K562 (cell line): ENCODE measurements around the gene MLLT6. TPM values are rescaled to one million over a fixed set of nuclear protein-coding genes. Genes with fewer than 3 reads are reported as not detected.
A peak's percentile ranks its signal among the peaks of the same experiment; 100 is the strongest.

Experiments
- ZFP30 ChIP-seq: fragments of 250-450 bp; sonication (Bioruptor Pico); IDR thresholded peaks from 2 replicates; pipeline ENCODE4 v1.8.0; 2022; ENCODE audit warnings: moderate library complexity, mild to moderate bottlenecking, inconsistent platforms, borderline replicate concordance
- polyA plus RNA-seq, 8 experiments: library from polyadenylated mRNA; depleted of rRNA in 4 of 8; stranded (reverse) in 5 of 8; unstranded in 3 of 8; fragments of >200 nt; fragmentation: Nextera tagmentation in 2 of 8; fragmentation: Illumina TruSeq in 1 of 8; extraction: Ambion mirVana in 2 of 8; extraction: Trizol in 1 of 8; gene quantifications; 2 replicates each; pipeline versions ENCODE4 v1.2.1 to v1.2.3, GENCODE V29; 2011 to 2014; ENCODE audit warnings: inconsistent platforms in 1 of 8, missing spikeins in 1 of 8
- total RNA-seq, 7 experiments: library from RNA; depleted of rRNA in 6 of 7; stranded (reverse); fragments of >200 nt in 6 of 7; fragmentation: Illumina TruSeq in 2 of 7; extraction: Trizol in 2 of 7; gene quantifications; 2 replicates each; pipeline versions ENCODE4 v1.2.1 to v1.2.3, GENCODE V29; 2011 to 2021; ENCODE audit warnings: low replicate concordance in 1 of 7
- TF ChIP-seq, protein P1 (sequence below): fragments of 150-350 bp; IDR thresholded peaks from 2 replicates; pipeline ENCODE4 v1.6.1; 2014; ENCODE audit warnings: low read depth, mild to moderate bottlenecking, low read length, borderline replicate concordance
- TF ChIP-seq, protein P2 (sequence below): sonication (generic); IDR thresholded peaks from 2 replicates; pipeline ENCODE4 v1.6.1; 2016
- TF ChIP-seq, protein P3 (sequence below): fragments of 450-650 bp; IDR thresholded peaks from 2 replicates; pipeline ENCODE4 v1.6.1; 2018; ENCODE audit not compliant: partially characterized antibody

MLLT6 gene
- total and polyA plus RNA-seq, 9 of the 15 experiments (the other 6 are each of a cell fraction or from before 2014, with no cell fraction given), result 3.1 to 71.7 (median 30.0) TPM

DNA sequence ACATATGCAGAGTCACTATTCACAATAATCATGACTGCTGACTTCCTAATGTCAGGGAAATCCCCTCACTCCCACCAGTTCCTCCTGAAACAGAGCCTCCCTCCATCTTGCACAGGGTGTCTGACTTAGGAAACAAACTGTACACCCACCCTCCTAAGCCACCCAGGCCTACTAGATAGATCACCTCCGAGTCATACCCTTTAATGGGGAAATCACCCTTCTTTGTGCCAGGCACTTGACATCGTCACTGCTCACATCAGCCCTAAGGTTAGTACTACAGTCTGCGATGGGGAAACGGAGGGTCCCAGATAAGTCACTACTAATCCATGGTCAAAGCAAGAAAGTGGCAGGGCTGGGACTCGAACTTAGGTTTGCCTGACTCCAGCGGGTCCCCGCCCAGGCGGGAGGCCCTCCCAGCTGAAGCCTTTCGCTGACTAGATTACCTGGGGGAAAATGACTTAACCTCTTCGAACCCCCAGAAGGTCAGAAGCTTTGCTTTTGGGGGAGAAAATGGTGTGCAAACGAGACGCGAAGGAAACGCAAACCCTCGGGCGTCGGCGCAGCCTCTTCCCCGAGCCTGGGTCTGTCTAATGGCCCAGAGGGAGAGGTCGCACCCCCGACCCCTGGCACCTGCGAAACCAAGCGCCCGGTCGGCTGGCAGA is 3.4 kb upstream of the MLLT6 start (continued):
- TF ChIP-seq, protein P1, sequence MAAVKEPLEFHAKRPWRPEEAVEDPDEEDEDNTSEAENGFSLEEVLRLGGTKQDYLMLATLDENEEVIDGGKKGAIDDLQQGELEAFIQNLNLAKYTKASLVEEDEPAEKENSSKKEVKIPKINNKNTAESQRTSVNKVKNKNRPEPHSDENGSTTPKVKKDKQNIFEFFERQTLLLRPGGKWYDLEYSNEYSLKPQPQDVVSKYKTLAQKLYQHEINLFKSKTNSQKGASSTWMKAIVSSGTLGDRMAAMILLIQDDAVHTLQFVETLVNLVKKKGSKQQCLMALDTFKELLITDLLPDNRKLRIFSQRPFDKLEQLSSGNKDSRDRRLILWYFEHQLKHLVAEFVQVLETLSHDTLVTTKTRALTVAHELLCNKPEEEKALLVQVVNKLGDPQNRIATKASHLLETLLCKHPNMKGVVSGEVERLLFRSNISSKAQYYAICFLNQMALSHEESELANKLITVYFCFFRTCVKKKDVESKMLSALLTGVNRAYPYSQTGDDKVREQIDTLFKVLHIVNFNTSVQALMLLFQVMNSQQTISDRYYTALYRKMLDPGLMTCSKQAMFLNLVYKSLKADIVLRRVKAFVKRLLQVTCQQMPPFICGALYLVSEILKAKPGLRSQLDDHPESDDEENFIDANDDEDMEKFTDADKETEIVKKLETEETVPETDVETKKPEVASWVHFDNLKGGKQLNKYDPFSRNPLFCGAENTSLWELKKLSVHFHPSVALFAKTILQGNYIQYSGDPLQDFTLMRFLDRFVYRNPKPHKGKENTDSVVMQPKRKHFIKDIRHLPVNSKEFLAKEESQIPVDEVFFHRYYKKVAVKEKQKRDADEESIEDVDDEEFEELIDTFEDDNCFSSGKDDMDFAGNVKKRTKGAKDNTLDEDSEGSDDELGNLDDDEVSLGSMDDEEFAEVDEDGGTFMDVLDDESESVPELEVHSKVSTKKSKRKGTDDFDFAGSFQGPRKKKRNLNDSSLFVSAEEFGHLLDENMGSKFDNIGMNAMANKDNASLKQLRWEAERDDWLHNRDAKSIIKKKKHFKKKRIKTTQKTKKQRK, result no peak
- TF ChIP-seq, protein P2, sequence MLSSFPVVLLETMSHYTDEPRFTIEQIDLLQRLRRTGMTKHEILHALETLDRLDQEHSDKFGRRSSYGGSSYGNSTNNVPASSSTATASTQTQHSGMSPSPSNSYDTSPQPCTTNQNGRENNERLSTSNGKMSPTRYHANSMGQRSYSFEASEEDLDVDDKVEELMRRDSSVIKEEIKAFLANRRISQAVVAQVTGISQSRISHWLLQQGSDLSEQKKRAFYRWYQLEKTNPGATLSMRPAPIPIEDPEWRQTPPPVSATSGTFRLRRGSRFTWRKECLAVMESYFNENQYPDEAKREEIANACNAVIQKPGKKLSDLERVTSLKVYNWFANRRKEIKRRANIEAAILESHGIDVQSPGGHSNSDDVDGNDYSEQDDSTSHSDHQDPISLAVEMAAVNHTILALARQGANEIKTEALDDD, result peak; percentile 85
- no peak for TF ChIP-seq ZFP30
- TF ChIP-seq, protein P3, sequence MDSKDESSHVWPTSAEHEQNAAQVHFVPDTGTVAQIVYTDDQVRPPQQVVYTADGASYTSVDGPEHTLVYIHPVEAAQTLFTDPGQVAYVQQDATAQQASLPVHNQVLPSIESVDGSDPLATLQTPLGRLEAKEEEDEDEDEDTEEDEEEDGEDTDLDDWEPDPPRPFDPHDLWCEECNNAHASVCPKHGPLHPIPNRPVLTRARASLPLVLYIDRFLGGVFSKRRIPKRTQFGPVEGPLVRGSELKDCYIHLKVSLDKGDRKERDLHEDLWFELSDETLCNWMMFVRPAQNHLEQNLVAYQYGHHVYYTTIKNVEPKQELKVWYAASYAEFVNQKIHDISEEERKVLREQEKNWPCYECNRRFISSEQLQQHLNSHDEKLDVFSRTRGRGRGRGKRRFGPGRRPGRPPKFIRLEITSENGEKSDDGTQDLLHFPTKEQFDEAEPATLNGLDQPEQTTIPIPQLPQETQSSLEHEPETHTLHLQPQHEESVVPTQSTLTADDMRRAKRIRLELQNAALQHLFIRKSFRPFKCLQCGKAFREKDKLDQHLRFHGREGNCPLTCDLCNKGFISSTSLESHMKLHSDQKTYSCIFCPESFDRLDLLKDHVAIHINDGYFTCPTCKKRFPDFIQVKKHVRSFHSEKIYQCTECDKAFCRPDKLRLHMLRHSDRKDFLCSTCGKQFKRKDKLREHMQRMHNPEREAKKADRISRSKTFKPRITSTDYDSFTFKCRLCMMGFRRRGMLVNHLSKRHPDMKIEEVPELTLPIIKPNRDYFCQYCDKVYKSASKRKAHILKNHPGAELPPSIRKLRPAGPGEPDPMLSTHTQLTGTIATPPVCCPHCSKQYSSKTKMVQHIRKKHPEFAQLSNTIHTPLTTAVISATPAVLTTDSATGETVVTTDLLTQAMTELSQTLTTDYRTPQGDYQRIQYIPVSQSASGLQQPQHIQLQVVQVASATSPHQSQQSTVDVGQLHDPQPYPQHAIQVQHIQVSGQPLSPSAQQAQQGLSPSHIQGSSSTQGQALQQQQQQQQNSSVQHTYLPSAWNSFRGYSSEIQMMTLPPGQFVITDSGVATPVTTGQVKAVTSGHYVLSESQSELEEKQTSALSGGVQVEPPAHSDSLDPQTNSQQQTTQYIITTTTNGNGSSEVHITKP, result peak; percentile 41
